Activated CD8-positive, alpha-beta memory T cell treated with anti-CD3 and anti-CD28 coated beads for 4 hours (primary cell): Measurements from ENCODE around the gene COL9A1.

Experiments
- DNase-seq, 2 donors: peaks; one replicate each; pipeline ENCODE4 v3.0.0-alpha.2; 2020; ENCODE audit warnings: low read depth in 2 of 2

Gene COL9A1

GRCh38 chr6:70286905-70287304, 16.0 kb downstream of the COL9A1 start:
- DNase-seq, result no peak

DNA sequence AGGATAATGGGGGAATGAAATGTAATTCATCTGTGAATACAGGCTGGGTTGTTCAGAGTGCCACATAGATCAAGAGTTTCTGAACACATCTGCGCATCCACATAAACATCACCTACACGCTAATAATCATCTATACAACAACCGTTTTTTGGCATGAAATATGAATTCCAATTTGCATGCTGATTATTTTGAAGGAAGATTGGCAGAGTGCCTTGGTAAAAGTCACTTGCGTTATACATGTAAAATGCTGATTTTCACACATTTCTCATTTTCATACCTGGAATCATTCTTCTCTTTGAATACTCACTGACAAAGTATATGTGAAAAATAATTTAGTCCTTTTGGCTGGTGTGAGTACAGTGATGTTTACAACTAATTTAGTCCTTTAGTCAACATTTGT, 17.7 kb downstream of the COL9A1 start:
- no peak for DNase-seq

- no peak for DNase-seq
These were observed 19.9 kb downstream of the COL9A1 start for GRCh38 chr6:70282919-70283461.

DNA sequence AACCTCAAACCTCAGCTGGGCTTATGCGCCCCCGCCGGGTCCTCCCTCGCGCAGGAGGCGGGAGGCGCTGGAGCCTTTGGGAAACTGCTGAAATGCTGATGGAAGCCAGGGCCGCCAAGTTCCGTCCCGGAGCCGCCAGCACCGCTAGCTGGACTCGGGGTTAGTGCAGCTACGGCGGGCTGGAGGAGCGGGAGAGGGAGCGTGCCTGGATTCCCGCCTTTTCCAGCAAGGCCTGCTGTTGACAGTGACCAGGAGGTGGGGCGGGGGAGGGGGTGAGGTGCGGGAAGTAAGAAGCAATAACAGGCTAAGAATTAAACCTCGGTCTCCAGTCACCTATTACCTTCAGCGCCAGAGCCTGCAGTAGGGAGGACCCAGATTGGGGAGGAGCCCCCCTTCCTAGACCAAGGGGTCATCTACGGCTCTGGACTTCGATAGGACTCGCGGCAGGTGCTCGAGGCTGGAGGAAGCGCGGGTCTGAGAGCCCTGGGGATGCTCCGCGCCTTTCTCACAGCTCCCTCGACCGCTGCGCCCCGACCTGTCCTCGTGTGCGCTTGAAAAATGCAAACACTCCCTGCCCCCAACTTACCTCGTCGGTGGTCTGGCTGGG, 20.5 kb downstream of the COL9A1 start:
- no peak for DNase-seq

DNA sequence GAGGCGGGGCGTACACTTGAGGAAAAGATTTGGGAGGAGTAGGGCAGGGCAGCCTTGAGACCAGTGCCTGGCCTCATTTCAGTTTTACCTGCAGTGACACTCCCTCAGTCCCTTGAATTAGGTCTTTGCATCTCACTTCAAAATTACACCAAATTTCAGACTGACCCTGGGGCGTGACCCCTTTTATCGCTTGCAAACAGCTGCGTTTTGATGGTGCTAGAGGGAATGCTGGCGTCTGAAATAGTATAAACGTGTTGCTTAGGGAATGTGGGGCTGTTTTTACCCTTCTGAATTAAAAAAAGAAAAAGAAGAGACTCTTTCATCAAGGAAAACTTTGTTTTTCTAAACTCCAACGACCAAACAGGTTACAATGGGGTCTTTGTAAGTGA, 21.0 kb downstream of the COL9A1 start:
- no peak for DNase-seq

- DNase-seq, result no peak
These were observed 22.5 kb downstream of the COL9A1 start for GRCh38 chr6:70280400-70280853.

DNA sequence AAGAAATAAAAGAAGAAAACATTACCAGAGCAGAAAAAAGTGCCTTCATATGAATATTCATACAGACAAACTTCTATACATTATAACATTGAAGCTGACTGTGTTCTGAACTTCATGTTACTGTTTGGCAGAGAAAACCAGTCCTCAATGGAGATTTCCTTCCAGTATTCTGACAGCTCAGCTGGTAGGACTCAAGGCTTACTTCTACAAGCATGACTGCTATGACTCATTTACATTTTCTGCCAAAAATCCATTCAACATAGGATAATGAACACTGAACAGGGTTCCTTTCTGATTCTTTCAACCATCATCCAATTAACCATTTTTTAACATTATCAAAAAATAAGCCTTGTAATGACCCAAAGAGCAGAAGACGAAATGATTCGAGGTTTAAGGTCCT, 25.4 kb downstream of the COL9A1 start:
- DNase-seq, result no peak

GRCh38 chr6:70274338-70274737, 28.5 kb downstream of the COL9A1 start:
- DNase-seq, result no peak

GRCh38 chr6:70272071-70272470, 30.8 kb downstream of the COL9A1 start:
- DNase-seq, result no peak

- no peak for DNase-seq
These were observed 32.4 kb downstream of the COL9A1 start for GRCh38 chr6:70270287-70271005.

- no peak for DNase-seq
These were observed 36.7 kb downstream of the COL9A1 start for GRCh38 chr6:70266142-70266541.

DNA sequence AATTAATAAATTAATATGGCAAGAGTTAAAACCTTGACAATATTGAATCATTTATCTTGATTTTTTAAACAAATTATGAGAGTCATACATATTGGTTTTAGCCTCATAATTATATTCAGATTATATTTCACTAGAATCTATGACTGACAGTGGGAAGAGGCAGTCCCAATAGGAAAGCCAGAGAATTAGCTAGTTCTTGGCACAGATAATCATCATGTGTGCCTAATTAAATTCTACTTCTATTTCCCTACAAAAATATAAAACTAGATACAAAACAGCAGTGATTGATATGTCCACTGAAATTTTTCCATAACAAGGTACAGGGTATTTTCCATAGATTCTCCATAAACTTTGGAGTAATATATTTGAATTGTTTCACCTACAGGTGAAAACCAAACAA, 38.6 kb downstream of the COL9A1 start:
- DNase-seq, result no peak

DNA sequence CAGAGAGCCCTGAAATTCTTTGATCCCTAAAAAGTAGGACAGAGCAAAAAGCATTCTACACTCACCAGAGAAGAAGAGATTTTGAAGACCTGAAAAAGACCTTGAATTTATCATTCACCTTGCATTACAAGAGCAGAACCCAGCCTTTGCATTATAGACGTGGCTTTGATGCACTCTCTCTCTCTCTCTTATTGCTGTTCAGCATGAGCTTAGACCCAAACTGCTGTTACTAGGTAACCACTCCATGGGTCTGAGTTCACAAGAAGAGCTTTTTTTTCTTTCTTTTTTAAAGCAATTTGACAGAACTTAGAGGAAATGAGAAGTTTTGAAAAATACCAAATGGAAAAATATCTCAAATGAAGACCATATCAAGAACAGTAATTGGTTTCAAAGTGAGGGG, 44.4 kb downstream of the COL9A1 start:
- DNase-seq, result no peak

DNA sequence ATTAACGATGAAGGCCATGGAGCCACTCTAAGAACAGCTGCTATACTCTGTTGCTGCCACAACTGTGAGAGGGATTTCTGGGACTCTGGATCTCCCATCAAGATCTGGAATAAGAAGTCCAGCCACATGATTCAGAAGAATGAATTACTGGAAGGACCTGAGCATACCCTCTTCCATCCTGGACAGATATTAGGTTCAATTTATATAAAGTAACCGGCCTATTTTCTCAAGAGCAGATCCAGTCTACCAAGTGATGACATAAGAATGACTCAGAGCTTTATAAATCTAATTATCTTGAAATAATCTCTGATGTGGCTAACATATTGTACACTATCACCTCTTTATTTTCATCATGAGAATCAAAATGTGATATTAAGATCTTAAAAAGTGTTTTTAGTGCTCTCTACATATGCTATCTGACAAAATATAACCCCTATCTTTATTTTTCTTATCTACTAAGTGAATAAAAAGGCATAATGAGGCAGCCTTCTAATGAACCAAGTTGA, 45.1 kb downstream of the COL9A1 start:
- DNase-seq, result no peak

- DNase-seq, result no peak
These were observed 48.1 kb downstream of the COL9A1 start for GRCh38 chr6:70254784-70255183.

- DNase-seq, result no peak
These were observed 49.0 kb downstream of the COL9A1 start for GRCh38 chr6:70253923-70254322.

DNA sequence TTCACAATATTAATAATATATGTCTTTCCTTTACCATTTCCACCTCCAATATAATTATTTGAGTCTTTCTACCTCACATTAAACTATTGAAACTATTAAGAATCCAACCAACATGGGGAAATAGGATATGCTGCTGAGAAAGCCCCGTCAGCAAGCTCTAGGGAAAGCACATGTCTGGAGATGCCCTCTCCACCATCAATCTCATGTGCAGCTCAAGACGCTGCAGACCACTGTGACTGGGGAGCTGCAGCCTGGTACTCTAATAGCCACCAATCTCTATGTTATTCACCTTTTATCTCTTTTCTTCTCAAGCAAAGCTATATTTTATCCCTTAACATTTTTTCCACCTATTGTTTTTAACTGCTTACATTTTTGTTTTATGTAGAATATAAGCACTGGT, 50.3 kb downstream of the COL9A1 start:
- no peak for DNase-seq

- DNase-seq, result no peak
These were observed 56.8 kb downstream of the COL9A1 start for GRCh38 chr6:70246118-70246517.

- DNase-seq, result no peak
These were observed 60.9 kb downstream of the COL9A1 start for GRCh38 chr6:70241991-70242420.

GRCh38 chr6:70241031-70241430, 61.9 kb downstream of the COL9A1 start:
- no peak for DNase-seq

GRCh38 chr6:70236343-70236742, 66.5 kb downstream of the COL9A1 start:
- DNase-seq, result no peak

GRCh38 chr6:70234561-70235236, 68.2 kb downstream of the COL9A1 start:
- DNase-seq, result no peak

DNA sequence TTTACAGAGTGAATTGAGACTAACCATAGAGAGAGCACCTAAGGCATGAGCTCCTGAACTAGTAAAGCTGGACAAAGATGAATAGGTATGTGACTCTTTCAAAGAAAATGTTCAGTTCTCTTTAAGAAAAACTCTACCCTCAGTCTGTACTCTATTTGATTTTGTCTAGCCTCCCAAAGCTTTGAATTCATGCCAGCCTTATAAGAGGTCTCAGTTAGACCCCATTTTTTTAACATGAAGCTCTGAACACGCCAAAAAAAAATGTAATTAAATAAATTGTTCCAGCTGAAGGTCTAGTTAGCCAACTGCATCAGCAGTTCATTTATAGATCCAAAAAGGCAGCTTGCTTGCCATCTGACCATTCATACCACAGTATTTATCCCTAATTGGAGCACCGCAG, 71.6 kb downstream of the COL9A1 start:
- DNase-seq, result no peak
